Prostate gland (tissue), 2 donors: Measurements from ENCODE around the gene ANO6.

ENCODE experiments used
- POLR2A ChIP-seq: fragments of 450-650 bp; IDR thresholded peaks from one replicate; pipeline ENCODE4 v1.6.1; 2016; ENCODE audit warnings: antibody characterized with exemption, mild to moderate bottlenecking
- TF ChIP-seq, protein P1 (sequence below), 4 experiments: fragments of 200-600 bp in 2 of 4; fragments of 450-650 bp in 2 of 4; sonication (generic) in 2 of 4; IDR thresholded peaks; 1 replicate in 3 of 4; 2 replicates in 1 of 4; pipeline ENCODE4 v1.5.1; 2016 to 2019; ENCODE audit warnings: antibody characterized with exemption in 4 of 4, mild to moderate bottlenecking in 2 of 4, moderate library complexity in 2 of 4

DNA sequence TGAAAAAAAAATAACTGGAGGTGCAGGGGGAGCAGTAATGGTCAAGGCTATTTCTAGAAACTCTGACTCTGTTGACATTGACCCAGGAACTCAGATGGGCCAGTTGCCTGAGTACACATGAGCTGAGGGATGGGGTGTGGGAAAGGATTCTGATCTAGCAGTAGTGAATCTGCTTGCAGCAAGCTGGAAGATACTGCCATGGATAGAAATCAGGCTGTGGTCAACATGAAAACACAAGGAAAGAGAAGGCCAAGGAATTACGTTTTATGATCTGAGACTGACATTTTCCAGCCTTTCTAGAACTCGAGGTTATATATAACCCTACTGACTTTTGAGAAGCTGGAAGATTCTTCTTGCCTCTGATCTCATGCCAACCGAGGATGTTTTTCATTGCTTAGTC lies 90.0 kb downstream of the ANO6 start:
- TF ChIP-seq POLR2A, result no peak
- TF ChIP-seq, protein P1, sequence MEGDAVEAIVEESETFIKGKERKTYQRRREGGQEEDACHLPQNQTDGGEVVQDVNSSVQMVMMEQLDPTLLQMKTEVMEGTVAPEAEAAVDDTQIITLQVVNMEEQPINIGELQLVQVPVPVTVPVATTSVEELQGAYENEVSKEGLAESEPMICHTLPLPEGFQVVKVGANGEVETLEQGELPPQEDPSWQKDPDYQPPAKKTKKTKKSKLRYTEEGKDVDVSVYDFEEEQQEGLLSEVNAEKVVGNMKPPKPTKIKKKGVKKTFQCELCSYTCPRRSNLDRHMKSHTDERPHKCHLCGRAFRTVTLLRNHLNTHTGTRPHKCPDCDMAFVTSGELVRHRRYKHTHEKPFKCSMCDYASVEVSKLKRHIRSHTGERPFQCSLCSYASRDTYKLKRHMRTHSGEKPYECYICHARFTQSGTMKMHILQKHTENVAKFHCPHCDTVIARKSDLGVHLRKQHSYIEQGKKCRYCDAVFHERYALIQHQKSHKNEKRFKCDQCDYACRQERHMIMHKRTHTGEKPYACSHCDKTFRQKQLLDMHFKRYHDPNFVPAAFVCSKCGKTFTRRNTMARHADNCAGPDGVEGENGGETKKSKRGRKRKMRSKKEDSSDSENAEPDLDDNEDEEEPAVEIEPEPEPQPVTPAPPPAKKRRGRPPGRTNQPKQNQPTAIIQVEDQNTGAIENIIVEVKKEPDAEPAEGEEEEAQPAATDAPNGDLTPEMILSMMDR (IDR thresholded peaks at IDR 0.05), result no peak
